ENCODE data around the gene DLGAP1.
A peak's percentile ranks its signal among the peaks of the same experiment; 100 is the strongest.
"Not testable (repeated sequence)": the region's sequence is repeated elsewhere in the genome, so short reads cannot be mapped to it uniquely, and the experiment has no call there.

The DLGAP1 gene

GRCh38 chr18:4068552-4069158, 386.5 kb downstream of the DLGAP1 start:
- Histone ChIP-seq H3K27me3 (ENCODE audit: insufficient read depth, low read length) (no peaks in the 10 kb centered on the region), H3K9me3 (ENCODE audit: insufficient read depth, low read depth, low read length) (peaks cover 37% of the 10 kb centered on the region), H3K4me3 (ENCODE audit: low read length) (no peak overlapping the region), H3K36me3 (ENCODE audit: insufficient read depth, low read depth, low read length) (peaks cover 8% of the 10 kb centered on the region; the same call in 1 of the 2 replicates), H3K4me1 (ENCODE audit: insufficient read depth, low read length) (no peaks in the 10 kb centered on the region), H3K9ac (ENCODE audit: low read depth, low read length) (no peak overlapping the region), H3K27ac (ENCODE audit: low read length) (no peak overlapping the region)

- Histone ChIP-seq H3K9me3 (ENCODE audit: insufficient read depth, low read depth, low read length) (peaks cover 79% of the 10 kb centered on the region), H3K4me3 (ENCODE audit: low read length) (peak overlapping the region; percentile 40; the same call in 1 of the 2 replicates), H3K27ac (ENCODE audit: low read length) (no peak overlapping the region), H3K27me3 (ENCODE audit: insufficient read depth, low read length) (no peaks in the 10 kb centered on the region), H3K36me3 (ENCODE audit: insufficient read depth, low read depth, low read length) (peaks cover 18% of the 10 kb centered on the region; the same call in 1 of the 2 replicates), H3K4me1 (ENCODE audit: insufficient read depth, low read length) (no peaks in the 10 kb centered on the region), H3K9ac (ENCODE audit: low read depth, low read length) (no peak overlapping the region)
These were observed 391.6 kb downstream of the DLGAP1 start for GRCh38 chr18:4063545-4063944.

- Histone ChIP-seq H3K4me3 (ENCODE audit: low read length) (no peak overlapping the region), H3K27me3 (ENCODE audit: insufficient read depth, low read length) (no peaks in the 10 kb centered on the region), H3K9me3 (ENCODE audit: insufficient read depth, low read depth, low read length) (peaks cover 61% of the 10 kb centered on the region), H3K36me3 (ENCODE audit: insufficient read depth, low read depth, low read length) (peaks cover 16% of the 10 kb centered on the region; the same call in 1 of the 2 replicates), H3K9ac (ENCODE audit: low read depth, low read length) (no peak overlapping the region), H3K4me1 (ENCODE audit: insufficient read depth, low read length) (no peaks in the 10 kb centered on the region), H3K27ac (ENCODE audit: low read length) (no peak overlapping the region)
These were observed 394.5 kb downstream of the DLGAP1 start for GRCh38 chr18:4060427-4061281.

- no peak overlapping the region for H3K9ac ChIP-seq (ENCODE audit: low read depth, low read length)
- H3K9me3 ChIP-seq (ENCODE audit: insufficient read depth, low read depth, low read length), result peaks cover 40% of the 10 kb centered on the region
- H3K27ac ChIP-seq (ENCODE audit: low read length), result no peak overlapping the region
These were observed 396.9 kb downstream of the DLGAP1 start for GRCh38 chr18:4058179-4058578.

GRCh38 chr18:4040391-4041092, 414.6 kb downstream of the DLGAP1 start:
- Histone ChIP-seq H3K4me1 (ENCODE audit: insufficient read depth, low read length) (peaks cover 6% of the 10 kb centered on the region), H3K9ac (ENCODE audit: low read depth, low read length) (no peak overlapping the region), H3K27me3 (ENCODE audit: insufficient read depth, low read length) (no peaks in the 10 kb centered on the region), H3K4me3 (ENCODE audit: low read length) (no peak overlapping the region), H3K36me3 (ENCODE audit: insufficient read depth, low read depth, low read length) (no peaks in the 10 kb centered on the region), H3K27ac (ENCODE audit: low read length) (no peak overlapping the region), H3K9me3 (ENCODE audit: insufficient read depth, low read depth, low read length) (no peaks in the 10 kb centered on the region)

More at GRCh38 chr18:4058179-4058578, 396.9 kb downstream of the DLGAP1 start:
- Histone ChIP-seq H3K4me1 (ENCODE audit: insufficient read depth, low read length) (no peaks in the 10 kb centered on the region), H3K27me3 (ENCODE audit: insufficient read depth, low read length) (no peaks in the 10 kb centered on the region), H3K36me3 (ENCODE audit: insufficient read depth, low read depth, low read length) (peaks cover 14% of the 10 kb centered on the region; the same call in 1 of the 2 replicates), H3K4me3 (ENCODE audit: low read length) (no peak overlapping the region)

- Histone ChIP-seq H3K9ac (ENCODE audit: low read depth, low read length) (no peak overlapping the region), H3K9me3 (ENCODE audit: insufficient read depth, low read depth, low read length) (no peaks in the 10 kb centered on the region), H3K4me1 (ENCODE audit: insufficient read depth, low read length) (peaks cover 9% of the 10 kb centered on the region), H3K27ac (ENCODE audit: low read length) (no peak overlapping the region), H3K4me3 (ENCODE audit: low read length) (no peak overlapping the region), H3K27me3 (ENCODE audit: insufficient read depth, low read length) (no peaks in the 10 kb centered on the region), H3K36me3 (ENCODE audit: insufficient read depth, low read depth, low read length) (no peaks in the 10 kb centered on the region)
These were observed 419.6 kb downstream of the DLGAP1 start for GRCh38 chr18:4035521-4035920.

GRCh38 chr18:4034815-4035214, 420.3 kb downstream of the DLGAP1 start:
- H3K9me3 ChIP-seq (ENCODE audit: insufficient read depth, low read depth, low read length); H3K27ac ChIP-seq (ENCODE audit: low read length); H3K27me3 ChIP-seq (ENCODE audit: insufficient read depth, low read length); H3K4me3 ChIP-seq (ENCODE audit: low read length); H3K4me1 ChIP-seq (ENCODE audit: insufficient read depth, low read length); H3K36me3 ChIP-seq (ENCODE audit: insufficient read depth, low read depth, low read length); H3K9ac ChIP-seq (ENCODE audit: low read depth, low read length): not testable (repeated sequence)

- Histone ChIP-seq H3K4me3 (ENCODE audit: low read length) (no peak overlapping the region), H3K9ac (ENCODE audit: low read depth, low read length) (no peak overlapping the region), H3K4me1 (ENCODE audit: insufficient read depth, low read length) (peaks cover 8% of the 10 kb centered on the region; the same call in 1 of the 2 replicates), H3K36me3 (ENCODE audit: insufficient read depth, low read depth, low read length) (peaks cover 4% of the 10 kb centered on the region; the same call in 1 of the 2 replicates), H3K9me3 (ENCODE audit: insufficient read depth, low read depth, low read length) (no peaks in the 10 kb centered on the region), H3K27me3 (ENCODE audit: insufficient read depth, low read length) (no peaks in the 10 kb centered on the region), H3K27ac (ENCODE audit: low read length) (no peak overlapping the region)
These were observed 428.6 kb downstream of the DLGAP1 start for GRCh38 chr18:4026542-4026941.

- H3K9ac ChIP-seq (ENCODE audit: low read depth, low read length), result no peak overlapping the region
- H3K4me1 ChIP-seq (ENCODE audit: insufficient read depth, low read length), result peaks cover 19% of the 10 kb centered on the region; the same call in 1 of the 2 replicates
- no peak overlapping the region for H3K4me3 ChIP-seq (ENCODE audit: low read length)
These were observed 430.4 kb downstream of the DLGAP1 start for GRCh38 chr18:4024702-4025101.

GRCh38 chr18:4022749-4023148, 432.4 kb downstream of the DLGAP1 start:
- not testable (repeated sequence) for H3K27ac ChIP-seq (ENCODE audit: low read length); H3K4me3 ChIP-seq (ENCODE audit: low read length); H3K36me3 ChIP-seq (ENCODE audit: insufficient read depth, low read depth, low read length); H3K9ac ChIP-seq (ENCODE audit: low read depth, low read length); H3K27me3 ChIP-seq (ENCODE audit: insufficient read depth, low read length); H3K9me3 ChIP-seq (ENCODE audit: insufficient read depth, low read depth, low read length)
- peaks cover 27% of the 10 kb centered on the region; the same call in 1 of the 2 replicates for H3K4me1 ChIP-seq (ENCODE audit: insufficient read depth, low read length)

More at GRCh38 chr18:4024702-4025101, 430.4 kb downstream of the DLGAP1 start:
- H3K9me3 ChIP-seq (ENCODE audit: insufficient read depth, low read depth, low read length), result no peaks in the 10 kb centered on the region
- no peak overlapping the region for H3K27ac ChIP-seq (ENCODE audit: low read length)
- H3K36me3 ChIP-seq (ENCODE audit: insufficient read depth, low read depth, low read length), result peaks cover 4% of the 10 kb centered on the region; the same call in 1 of the 2 replicates
- no peaks in the 10 kb centered on the region for H3K27me3 ChIP-seq (ENCODE audit: insufficient read depth, low read length)

GRCh38 chr18:4020026-4020425, 435.1 kb downstream of the DLGAP1 start:
- no peaks in the 10 kb centered on the region for H3K27me3 ChIP-seq (ENCODE audit: insufficient read depth, low read length)

More at GRCh38 chr18:4020026-4020425, 435.1 kb downstream of the DLGAP1 start:
- peak overlapping the region; percentile 55 for H3K27ac ChIP-seq (ENCODE audit: low read length)
- H3K4me3 ChIP-seq (ENCODE audit: low read length), result 0 out of 2 replicates have a peak overlapping the region, but pooled peaks have one; percentile 4
- no peak overlapping the region for H3K9ac ChIP-seq (ENCODE audit: low read depth, low read length)
- peaks cover 32% of the 10 kb centered on the region for H3K4me1 ChIP-seq (ENCODE audit: insufficient read depth, low read length)
- H3K9me3 ChIP-seq (ENCODE audit: insufficient read depth, low read depth, low read length), result no peaks in the 10 kb centered on the region
- H3K36me3 ChIP-seq (ENCODE audit: insufficient read depth, low read depth, low read length), result peaks cover 4% of the 10 kb centered on the region; the same call in 1 of the 2 replicates
